GM12878 (cell line): ENCODE results near the gene NPAS3. TPM values are rescaled to one million over a fixed set of nuclear protein-coding genes. Genes with fewer than 3 reads are reported as not detected.

Source experiments
- ATAC-seq: fragments of 200-7000 bp; cut with Tn5 transposase; 3 replicates; pipeline ENCODE4 v1.9.1; 2020; ENCODE audit warnings: mild to moderate bottlenecking, moderate library complexity
- BruUV-seq: library from RNA; stranded (reverse); fragments of 400-500 nt; replicated peaks from 2 replicates; lab custom pipeline; 2021; lab: Mats Ljungman, UMichigan
- CTCF ChIA-PET: fragments of 300-600 bp; sonication (Branson Sonifier 250); formaldehyde crosslinking; extraction: SDS; loops from one replicate; lab custom pipeline; 2021; ENCODE audit warnings: inconsistent platforms; lab: Yijun Ruan, JAX
- POLR2A ChIA-PET: fragments of 350-600 bp; formaldehyde crosslinking; extraction: SDS; loops from one replicate; lab custom pipeline; 2021; ENCODE audit warnings: inconsistent platforms; lab: Charles Lee
- RAD21 ChIA-PET: fragments of 300-600 bp; sonication (Branson Sonifier 250); formaldehyde crosslinking; loops from one replicate; lab custom pipeline; 2023; ENCODE audit warnings: antibody characterized with exemption; ENCODE audit not compliant: unreplicated experiment; lab: Charles Lee
- SMC1A ChIA-PET: fragments of 300-600 bp; sonication (Branson Sonifier 250); formaldehyde crosslinking; loops from one replicate; lab custom pipeline; 2023; ENCODE audit not compliant: unreplicated experiment, uncharacterized antibody; lab: Charles Lee
- DNase-seq: peaks from one replicate; pipeline ENCODE4 v3.0.0-alpha.2; 2011; ENCODE audit warnings: low read depth, low spot score
- FAIRE-seq: peaks from 3 replicates; lab custom pipeline; 2011; peaks lifted over from hg19 to GRCh38; lab: Jason Lieb, UNC
- H2AFZ ChIP-seq: 2 replicates; pipeline ENCODE4 v1.6.0; 2011; ENCODE audit warnings: low read depth, low read length, control low read depth; ENCODE audit not compliant: control insufficient read depth
- H3K27ac ChIP-seq: 2 replicates; pipeline ENCODE4 v1.5.1; 2011; ENCODE audit warnings: control low read depth; ENCODE audit not compliant: control insufficient read depth, insufficient read depth
- H3K27me3 ChIP-seq, 2 experiments: replicated peaks in 1 of 2; 2 replicates each; pipeline versions ENCODE4 v1.6.0 to v1.6.1; 2011; ENCODE audit warnings: low read length in 1 of 2; ENCODE audit not compliant: control insufficient read depth in 2 of 2, insufficient read depth in 2 of 2
- H3K36me3 ChIP-seq, 2 experiments: 2 replicates each; pipeline ENCODE4 v1.5.1; 2011; ENCODE audit warnings: low read length in 1 of 2; ENCODE audit not compliant: control insufficient read depth in 2 of 2, insufficient read depth in 2 of 2
- H3K4me1 ChIP-seq: 2 replicates; pipeline ENCODE4 v1.6.1; 2011; ENCODE audit warnings: mild to moderate bottlenecking, low read length, moderate library complexity, mixed read lengths; ENCODE audit not compliant: control insufficient read depth, insufficient read depth
- H3K4me2 ChIP-seq: 2 replicates; pipeline ENCODE4 v1.6.0; 2011; ENCODE audit warnings: control low read depth; ENCODE audit not compliant: control insufficient read depth, insufficient read depth
- H3K4me3 ChIP-seq: fragments of 200-600 bp; sonication (generic); 2 replicates; pipeline ENCODE4 v1.5.1; 2016
- H3K79me2 ChIP-seq: 2 replicates; pipeline ENCODE4 v1.6.0; 2011; ENCODE audit warnings: low read length; ENCODE audit not compliant: control insufficient read depth, insufficient read depth
- H3K9ac ChIP-seq: 2 replicates; pipeline ENCODE4 v1.8.0; 2011; ENCODE audit warnings: low read length, control low read depth, mixed read lengths; ENCODE audit not compliant: control insufficient read depth, insufficient read depth
- H3K9me3 ChIP-seq: replicated peaks from 3 replicates; pipeline ENCODE4 v1.5.1; 2011; ENCODE audit warnings: mild to moderate bottlenecking, low read length; ENCODE audit not compliant: control insufficient read depth, insufficient read depth
- H4K20me1 ChIP-seq: 2 replicates; pipeline ENCODE4 v1.6.0; 2011; ENCODE audit not compliant: control insufficient read depth, insufficient read depth
- EED ChIP-seq: sonication (generic); IDR thresholded peaks from 2 replicates; pipeline ENCODE4 v1.6.1; 2016; ENCODE audit warnings: antibody characterized with exemption, low read depth
- ESRRA ChIP-seq: IDR thresholded peaks from 2 replicates; pipeline ENCODE4 v1.6.1; 2012; ENCODE audit warnings: mild to moderate bottlenecking, low read length, improper control_type of control experiment
- GABPA ChIP-seq: IDR thresholded peaks from 2 replicates; pipeline ENCODE4 v1.6.1; 2014; ENCODE audit warnings: antibody characterized with exemption, low read depth, mild to moderate bottlenecking, inconsistent platforms
- GATAD2B ChIP-seq: fragments of 450-650 bp; conservative IDR thresholded peaks from 2 replicates; pipeline ENCODE4 v1.6.1; 2017; ENCODE audit warnings: low read depth, mild to moderate bottlenecking, moderate library complexity
- HCFC1 ChIP-seq: fragments of 150-350 bp; IDR thresholded peaks from 2 replicates; pipeline ENCODE4 v1.6.1; 2014; ENCODE audit warnings: low read length
- IRF4 ChIP-seq: IDR thresholded peaks from 2 replicates; pipeline ENCODE4 v1.6.1; 2011; ENCODE audit warnings: low read depth, low read length
- NBN ChIP-seq: fragments of 450-650 bp; IDR thresholded peaks from 2 replicates; pipeline ENCODE4 v1.6.1; 2016
- NR2F1 ChIP-seq: fragments of 450-650 bp; conservative IDR thresholded peaks from 2 replicates; pipeline ENCODE4 v1.6.1; 2017; ENCODE audit warnings: mild to moderate bottlenecking
- PML ChIP-seq: IDR thresholded peaks from 2 replicates; pipeline ENCODE4 v1.6.1; 2012; ENCODE audit warnings: low read length, inconsistent platforms
- POU2F2 ChIP-seq: IDR thresholded peaks from 3 replicates; pipeline ENCODE4 v1.6.1; 2011; ENCODE audit warnings: low read depth, mild to moderate bottlenecking, low read length, borderline replicate concordance
- RELA ChIP-seq: fragments of 450-650 bp; IDR thresholded peaks from 2 replicates; pipeline ENCODE4 v1.8.0; 2014; ENCODE audit warnings: borderline replicate concordance; ENCODE audit not compliant: partially characterized antibody
- SIX5 ChIP-seq: IDR thresholded peaks from 2 replicates; pipeline ENCODE4 v1.6.1; 2011; ENCODE audit warnings: mild to moderate bottlenecking, low read depth, low read length, moderate library complexity; ENCODE audit not compliant: severe bottlenecking
- TCF3 ChIP-seq: IDR thresholded peaks from 2 replicates; pipeline ENCODE4 v1.6.1; 2012; ENCODE audit warnings: low read depth, mild to moderate bottlenecking, low read length, borderline replicate concordance; ENCODE audit not compliant: insufficient read depth
- YY1 ChIP-seq: IDR thresholded peaks from 2 replicates; pipeline ENCODE4 v1.6.1; 2011; ENCODE audit warnings: low read depth, mild to moderate bottlenecking, low read length
- ZNF622 ChIP-seq: fragments of 450-650 bp; IDR thresholded peaks from 2 replicates; pipeline ENCODE4 v1.6.1; 2017; ENCODE audit warnings: mild to moderate bottlenecking, inconsistent platforms
- whole genome bisulfite sequencing: methylation state at CpG from one replicate; pipeline ENCODE4 v1.1.6; 2016; ENCODE audit warnings: low lambda C conversion rate; ENCODE audit not compliant: insufficient replicate concordance, insufficient coverage; ENCODE audit errors: missing lambda C conversion rate; 5-methylcytosine and 5-hydroxymethylcytosine counted together
- in situ Hi-C: fragments of 300-500 bp; cut with MboI; formaldehyde crosslinking; loops from 9 replicates; pipeline ENCODE4 v1.14.3; 2018; ENCODE audit warnings: mixed read lengths
- intact Hi-C: fragments of 100-400 bp; cut with micrococcal nuclease; formaldehyde crosslinking; loops from one replicate; pipeline ENCODE4 v1.14.2; 2022; ENCODE audit not compliant: unreplicated experiment
- polyA plus RNA-seq, 11 experiments: library from polyadenylated mRNA; depleted of rRNA in 4 of 11; unstranded in 6 of 11; stranded (reverse) in 5 of 11; fragments of >200 nt; fragmentation: Nextera tagmentation in 4 of 11; fragmentation: Illumina TruSeq in 1 of 11; extraction: Ambion mirVana in 4 of 11; extraction: Trizol in 1 of 11; gene quantifications; 1 replicate in 1 of 11; 2 replicates in 10 of 11; pipeline versions ENCODE4 v1.2.1 to v1.2.3, GENCODE V29; 2011 to 2016; ENCODE audit warnings: inconsistent platforms in 2 of 11, missing spikeins in 2 of 11, low read depth in 1 of 11
- total RNA-seq, 4 experiments: library from RNA; depleted of rRNA in 3 of 4; stranded (reverse); fragments of >200 nt in 3 of 4; fragmentation: Illumina TruSeq in 1 of 4; extraction: Trizol in 1 of 4; gene quantifications; 2 replicates each; pipeline versions ENCODE4 v1.2.1 to v1.2.3, GENCODE V29; 2013 to 2021
- TF ChIP-seq, protein P1 (sequence below): fragments of 450-650 bp; IDR thresholded peaks from 2 replicates; pipeline ENCODE4 v1.6.1; 2017; ENCODE audit warnings: antibody characterized with exemption, mild to moderate bottlenecking, moderate library complexity
- TF ChIP-seq, protein P2 (sequence below), 3 experiments: IDR thresholded peaks in 2 of 3; conservative IDR thresholded peaks in 1 of 3; 2 replicates each; pipeline ENCODE4 v1.5.1; 2011; ENCODE audit warnings: low read depth in 3 of 3, low read length in 3 of 3, mild to moderate bottlenecking in 3 of 3, control low read depth in 2 of 3, moderate library complexity in 2 of 3, inconsistent platforms in 1 of 3, mixed read lengths in 1 of 3; ENCODE audit not compliant: control insufficient read depth in 2 of 3, insufficient read depth in 1 of 3; ENCODE audit errors: extremely low read depth in 1 of 3

NPAS3 gene
- total and polyA plus RNA-seq, 10 of the 15 experiments (the other 5 are each of a cell fraction or from before 2014, with no cell fraction given) = under 0.01 to 2.7 (median 0.03) TPM; not detected in 6

DNA sequence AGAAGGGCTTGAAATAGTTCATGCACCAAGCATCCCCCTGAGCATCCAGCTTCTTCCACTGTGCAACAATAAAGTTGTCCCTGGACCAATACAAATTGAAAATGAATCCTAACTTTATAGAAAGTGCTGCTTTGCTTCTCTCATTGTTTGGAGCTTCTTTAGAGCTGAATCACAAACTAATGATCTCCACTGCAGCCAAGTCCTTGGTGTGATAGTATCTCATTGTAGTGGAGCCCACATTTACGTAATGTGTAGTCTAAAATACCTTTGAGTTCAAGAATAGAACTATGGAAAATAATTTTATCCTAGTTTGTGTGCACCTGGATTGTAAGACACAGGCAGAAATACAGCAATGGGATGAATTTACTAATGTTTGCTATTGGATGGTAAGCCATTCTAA lies 692.3 kb downstream of the NPAS3 start:
- no peak overlapping the region for H3K4me3 ChIP-seq
- CTCF ChIA-PET = interaction anchor here (0.6 to 2.6 kb wide), 7 partner anchors 11 to 1040 kb away, joined by 3 to 7 read pairs (median 5); no protein-coding TSS in a partner anchor
- DNase-seq = no peak
- TF ChIP-seq HCFC1 (no peak), TCF3 (no peak), YY1 (no peak), ESRRA (no peak), NR2F1 (no peak), RELA (no peak), EED (no peak), SIX5 (no peak), GABPA (no peak), PML (no peak), NBN (no peak), ZNF622 (no peak), IRF4 (no peak), POU2F2 (no peak), GATAD2B (no peak)
- TF ChIP-seq, protein P1, sequence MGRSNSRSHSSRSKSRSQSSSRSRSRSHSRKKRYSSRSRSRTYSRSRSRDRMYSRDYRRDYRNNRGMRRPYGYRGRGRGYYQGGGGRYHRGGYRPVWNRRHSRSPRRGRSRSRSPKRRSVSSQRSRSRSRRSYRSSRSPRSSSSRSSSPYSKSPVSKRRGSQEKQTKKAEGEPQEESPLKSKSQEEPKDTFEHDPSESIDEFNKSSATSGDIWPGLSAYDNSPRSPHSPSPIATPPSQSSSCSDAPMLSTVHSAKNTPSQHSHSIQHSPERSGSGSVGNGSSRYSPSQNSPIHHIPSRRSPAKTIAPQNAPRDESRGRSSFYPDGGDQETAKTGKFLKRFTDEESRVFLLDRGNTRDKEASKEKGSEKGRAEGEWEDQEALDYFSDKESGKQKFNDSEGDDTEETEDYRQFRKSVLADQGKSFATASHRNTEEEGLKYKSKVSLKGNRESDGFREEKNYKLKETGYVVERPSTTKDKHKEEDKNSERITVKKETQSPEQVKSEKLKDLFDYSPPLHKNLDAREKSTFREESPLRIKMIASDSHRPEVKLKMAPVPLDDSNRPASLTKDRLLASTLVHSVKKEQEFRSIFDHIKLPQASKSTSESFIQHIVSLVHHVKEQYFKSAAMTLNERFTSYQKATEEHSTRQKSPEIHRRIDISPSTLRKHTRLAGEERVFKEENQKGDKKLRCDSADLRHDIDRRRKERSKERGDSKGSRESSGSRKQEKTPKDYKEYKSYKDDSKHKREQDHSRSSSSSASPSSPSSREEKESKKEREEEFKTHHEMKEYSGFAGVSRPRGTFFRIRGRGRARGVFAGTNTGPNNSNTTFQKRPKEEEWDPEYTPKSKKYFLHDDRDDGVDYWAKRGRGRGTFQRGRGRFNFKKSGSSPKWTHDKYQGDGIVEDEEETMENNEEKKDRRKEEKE = no peak
- TF ChIP-seq, protein P2, sequence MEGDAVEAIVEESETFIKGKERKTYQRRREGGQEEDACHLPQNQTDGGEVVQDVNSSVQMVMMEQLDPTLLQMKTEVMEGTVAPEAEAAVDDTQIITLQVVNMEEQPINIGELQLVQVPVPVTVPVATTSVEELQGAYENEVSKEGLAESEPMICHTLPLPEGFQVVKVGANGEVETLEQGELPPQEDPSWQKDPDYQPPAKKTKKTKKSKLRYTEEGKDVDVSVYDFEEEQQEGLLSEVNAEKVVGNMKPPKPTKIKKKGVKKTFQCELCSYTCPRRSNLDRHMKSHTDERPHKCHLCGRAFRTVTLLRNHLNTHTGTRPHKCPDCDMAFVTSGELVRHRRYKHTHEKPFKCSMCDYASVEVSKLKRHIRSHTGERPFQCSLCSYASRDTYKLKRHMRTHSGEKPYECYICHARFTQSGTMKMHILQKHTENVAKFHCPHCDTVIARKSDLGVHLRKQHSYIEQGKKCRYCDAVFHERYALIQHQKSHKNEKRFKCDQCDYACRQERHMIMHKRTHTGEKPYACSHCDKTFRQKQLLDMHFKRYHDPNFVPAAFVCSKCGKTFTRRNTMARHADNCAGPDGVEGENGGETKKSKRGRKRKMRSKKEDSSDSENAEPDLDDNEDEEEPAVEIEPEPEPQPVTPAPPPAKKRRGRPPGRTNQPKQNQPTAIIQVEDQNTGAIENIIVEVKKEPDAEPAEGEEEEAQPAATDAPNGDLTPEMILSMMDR (IDR thresholded peaks at IDR 0.05 in 2 of 3, conservative IDR thresholded peaks at IDR 0.05 in 1 of 3; ENCODE audit: control insufficient read depth in 2 of 3, extremely low read depth in 1 of 3, insufficient read depth in 1 of 3, low read depth in 3 of 3, low read length in 3 of 3) = no peak
- TF ChIP-seq, all 136 proteins: peak for 0
- intact Hi-C loops = no loop called here
- H3K79me2 ChIP-seq = no peaks in the 10 kb centered on the region
- H2AFZ ChIP-seq = no peak overlapping the region
- no peak overlapping the region for H3K27ac ChIP-seq
- RAD21 ChIA-PET = interaction anchor here (0.9 to 2.0 kb wide), 10 partner anchors 9 to 31 kb away, joined by 3 to 7 read pairs (median 4); no protein-coding TSS in a partner anchor
- no peaks in the 10 kb centered on the region for H4K20me1 ChIP-seq
- POLR2A ChIA-PET = interaction anchor here (1.0 to 1.5 kb wide), 6 partner anchors 12 to 57 kb away, joined by 3 to 9 read pairs (median 3); no protein-coding TSS in a partner anchor
- SMC1A ChIA-PET = interaction anchor here (1.0 to 9.7 kb wide), 20 partner anchors 8 to 117 kb away, joined by 3 to 61 read pairs (median 4); no protein-coding TSS in a partner anchor
- H3K27me3 ChIP-seq = no peaks in the 10 kb centered on the region
- no peaks in the 10 kb centered on the region for H3K9me3 ChIP-seq
- in situ Hi-C loops = no loop called here
- H3K9ac ChIP-seq = no peak overlapping the region
- H3K4me1 ChIP-seq = no peaks in the 10 kb centered on the region
- no TSS peak for BruUV-seq
- 15% methylated on average over 1 of the region's 1 CpG for WGBS
- no peak overlapping the region for H3K4me2 ChIP-seq
- no peak for FAIRE-seq
- no peak for ATAC-seq
- no peaks in the 10 kb centered on the region for H3K36me3 ChIP-seq
